GM21737 (cell line): ENCODE results near the gene GGA3.
A peak's percentile ranks its signal among the peaks of the same experiment; 100 is the strongest.
"Not testable (repeated sequence)": the region's sequence is repeated elsewhere in the genome, so short reads cannot be mapped to it uniquely, and the experiment has no call there.

Source experiments
- ATAC-seq: cut with Tn5 transposase; IDR thresholded peaks from one replicate; pipeline ENCODE4 v1.9.1; 2021; ENCODE audit warnings: mild to moderate bottlenecking, moderate library complexity; ENCODE audit not compliant: unreplicated experiment

The GGA3 gene

DNA sequence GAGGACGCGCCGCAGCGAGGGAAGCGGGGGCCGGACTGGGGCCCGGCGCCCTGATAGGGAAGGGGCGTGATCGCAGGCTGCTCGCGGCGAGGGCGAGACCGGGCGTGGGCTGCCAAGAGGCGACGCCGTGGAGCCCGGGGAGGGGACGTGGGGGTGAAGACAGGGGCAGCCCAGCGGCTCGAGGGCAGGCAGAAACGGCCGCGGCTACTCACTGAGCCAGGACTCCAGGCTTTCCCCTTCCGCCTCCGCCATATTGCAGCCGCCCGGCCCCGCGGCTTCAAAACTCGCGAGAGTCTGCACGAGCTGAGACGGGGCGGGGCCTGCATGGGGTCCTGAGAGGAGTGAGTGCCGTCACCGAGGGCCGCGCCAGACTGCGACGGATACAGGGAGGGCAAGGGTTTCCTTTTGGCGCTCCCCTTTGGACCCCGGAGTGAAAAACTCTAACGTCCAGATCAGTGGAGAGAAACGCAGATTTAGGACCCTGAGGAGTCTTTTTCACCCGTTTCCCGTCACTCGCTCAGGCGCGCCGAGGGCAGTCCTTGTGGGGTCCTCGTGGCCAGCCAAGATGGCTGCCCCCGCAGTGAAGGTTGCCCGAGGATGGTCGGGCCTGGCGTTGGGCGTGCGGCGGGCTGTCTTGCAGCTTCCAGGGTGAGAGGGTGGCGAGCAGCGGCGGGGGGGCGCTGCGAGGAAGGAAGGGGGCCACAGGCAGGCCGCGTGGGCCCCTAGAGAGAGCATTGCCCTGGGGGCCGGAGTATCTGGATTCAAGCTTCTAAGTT, at the start of gene GGA3, which contains the start of gene MRPS7:
Gene GGA3, minus strand, starts transcription at position 271 of the 776 bp plus-strand sequence. Its CDS starts 19 bp downstream, at position 252.
Gene MRPS7, plus strand, starts transcription at position 544 of the 776 bp plus-strand sequence. Its CDS starts 22 bp downstream, at position 566.
- ATAC-seq: peak; percentile 75

DNA sequence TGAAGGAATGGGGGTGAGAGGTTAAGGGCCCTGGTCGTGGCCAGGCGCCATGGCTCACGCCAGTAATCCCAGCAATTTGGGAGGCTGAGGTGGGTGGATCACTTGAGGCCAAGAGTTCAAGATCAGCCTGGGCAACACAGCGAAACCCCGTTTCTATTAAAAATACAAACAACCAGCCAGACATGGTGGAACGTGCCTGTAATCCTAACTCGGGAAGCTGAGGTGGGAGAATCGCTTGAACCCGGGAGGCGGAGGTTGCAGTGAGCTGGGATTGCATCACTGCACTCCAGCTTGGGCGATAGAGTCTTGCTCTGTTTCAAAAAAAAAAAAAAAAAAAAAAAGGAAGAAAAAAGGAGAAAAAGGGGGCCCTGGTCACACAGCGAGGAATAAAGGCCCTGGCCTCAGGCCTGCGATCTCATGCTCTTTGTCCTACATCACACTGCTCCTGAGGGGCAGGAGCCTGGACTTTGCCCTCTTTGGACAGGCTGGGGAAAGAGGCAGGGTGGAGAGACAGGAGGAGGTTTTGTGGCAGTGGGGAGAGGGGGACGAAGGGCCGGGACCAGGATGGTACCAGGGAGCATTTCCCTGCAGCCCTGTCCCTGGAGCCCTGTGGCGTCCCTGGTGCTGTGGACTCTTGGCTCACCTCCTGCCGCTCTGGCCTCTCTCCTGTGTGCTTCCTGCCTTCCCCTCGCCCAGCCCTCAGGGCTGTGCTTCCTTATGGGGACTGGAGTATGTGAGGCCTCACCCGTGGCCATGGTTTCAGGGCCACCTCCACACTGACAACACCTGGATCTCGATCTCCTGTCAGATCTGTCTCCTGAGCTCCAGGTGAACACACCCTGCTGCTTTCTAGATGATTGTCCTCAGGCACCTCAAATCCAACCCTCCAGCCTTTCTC, 47.6 kb upstream of the GGA3 start:
- ATAC-seq: no peak

DNA sequence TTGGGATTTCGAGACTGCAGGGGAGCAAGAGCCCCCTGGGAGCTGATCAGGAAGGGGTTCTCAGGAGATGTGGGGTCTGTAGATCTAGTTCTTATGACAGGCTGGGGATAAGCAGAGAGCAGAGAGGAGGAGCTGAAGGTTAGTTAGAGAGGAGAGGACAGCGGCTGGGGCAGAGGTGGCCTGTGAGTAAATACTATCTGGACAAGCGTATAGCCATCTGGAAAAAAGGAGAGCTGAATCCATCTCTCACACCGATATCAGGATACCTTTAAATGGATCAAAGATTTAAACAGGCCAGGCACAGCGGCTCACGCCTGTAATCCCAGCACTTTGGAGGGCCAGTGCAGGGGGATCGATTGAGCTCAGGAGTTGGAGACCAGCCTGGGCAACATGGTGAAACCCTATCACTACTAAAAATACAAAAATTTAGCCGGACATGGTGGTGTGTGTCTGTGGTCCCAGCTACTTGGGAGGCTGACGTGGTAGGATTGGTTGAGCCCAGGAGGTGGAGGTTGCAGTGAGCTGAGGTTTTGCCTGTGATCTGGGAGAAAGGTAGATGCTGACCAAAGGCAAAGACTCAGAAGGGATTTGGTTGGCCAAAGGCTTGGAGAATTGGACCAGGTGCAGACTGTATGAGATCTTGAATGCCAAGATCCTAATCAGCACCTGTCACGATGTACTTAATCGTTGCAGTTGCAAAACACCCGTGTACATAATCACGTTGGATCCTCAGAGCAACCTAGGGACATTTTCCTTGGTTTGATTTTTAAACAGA, 46.7 kb upstream of the GGA3 start:
- no peak for ATAC-seq

DNA sequence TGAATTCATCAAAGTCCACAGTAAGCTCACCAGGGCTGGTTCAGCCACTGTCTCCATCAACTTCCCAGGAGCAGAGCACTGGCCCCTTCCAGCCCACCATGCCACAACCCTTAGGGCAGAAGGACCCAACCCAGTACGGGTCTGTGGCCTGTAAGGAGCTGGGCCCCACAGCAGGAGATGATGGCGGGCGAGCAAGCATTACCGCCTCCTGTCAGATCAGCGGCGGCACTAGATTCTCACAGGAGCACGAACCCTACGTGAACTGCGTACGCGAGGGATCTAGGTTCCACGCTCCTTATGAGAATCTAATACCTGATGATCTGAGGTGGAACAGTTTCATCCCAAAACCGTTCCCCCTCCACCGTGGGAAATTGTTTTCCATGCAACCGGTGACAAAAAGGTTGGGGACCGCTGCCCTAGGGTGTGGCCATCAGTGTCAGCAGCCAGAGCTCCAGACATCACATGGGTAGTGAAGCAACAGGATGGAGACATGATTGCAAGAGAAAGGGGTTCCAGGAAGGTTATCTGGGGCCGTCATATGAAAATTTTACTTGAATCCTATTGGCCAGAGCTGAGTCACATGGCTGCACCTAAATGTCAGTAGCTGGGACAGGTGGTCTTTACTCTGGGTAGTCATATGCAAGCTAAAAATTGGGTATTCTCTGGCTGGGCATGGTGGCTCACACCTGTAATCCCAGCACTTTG, 40.2 kb upstream of the GGA3 start:
- no peak for ATAC-seq

GRCh38 chr17:75301049-75301448, 39.6 kb upstream of the GGA3 start:
- ATAC-seq: no peak

GRCh38 chr17:75300280-75300679, 38.9 kb upstream of the GGA3 start:
- no peak for ATAC-seq

- ATAC-seq: peak; percentile 63
Observed at GRCh38 chr17:75295201-75296158, 34.1 kb upstream of the GGA3 start.

DNA sequence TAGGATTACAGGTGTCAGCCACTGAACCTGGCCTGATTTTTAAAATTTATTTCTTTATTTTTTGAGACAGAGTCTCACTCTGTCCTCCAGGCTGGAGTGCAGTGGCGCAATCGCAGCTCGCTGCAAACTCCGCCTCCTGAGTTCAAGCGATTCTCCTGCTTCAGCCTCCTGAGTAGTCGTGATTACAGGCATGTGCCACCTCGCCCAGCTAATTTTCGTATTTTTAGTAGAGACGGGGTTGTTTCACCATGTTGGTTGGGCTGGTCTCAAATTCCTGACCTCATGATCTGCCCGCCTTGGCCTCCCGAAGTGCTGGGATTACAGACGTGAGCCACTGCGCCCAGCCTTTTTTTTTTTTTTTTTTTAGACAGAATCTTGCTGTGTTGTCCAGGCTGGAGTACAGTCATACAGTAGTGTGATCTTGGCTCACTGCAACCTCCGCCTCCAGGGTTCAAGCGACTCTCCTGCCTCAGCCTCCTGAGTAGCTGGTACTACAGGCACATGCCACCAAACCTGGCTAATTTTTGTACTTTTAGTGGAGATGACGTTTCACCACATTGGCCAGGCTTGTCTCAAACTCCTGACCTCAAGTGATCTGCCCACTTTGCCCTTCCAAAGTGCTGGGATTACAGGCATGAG, 31.5 kb upstream of the GGA3 start:
- ATAC-seq: not testable (repeated sequence)

DNA sequence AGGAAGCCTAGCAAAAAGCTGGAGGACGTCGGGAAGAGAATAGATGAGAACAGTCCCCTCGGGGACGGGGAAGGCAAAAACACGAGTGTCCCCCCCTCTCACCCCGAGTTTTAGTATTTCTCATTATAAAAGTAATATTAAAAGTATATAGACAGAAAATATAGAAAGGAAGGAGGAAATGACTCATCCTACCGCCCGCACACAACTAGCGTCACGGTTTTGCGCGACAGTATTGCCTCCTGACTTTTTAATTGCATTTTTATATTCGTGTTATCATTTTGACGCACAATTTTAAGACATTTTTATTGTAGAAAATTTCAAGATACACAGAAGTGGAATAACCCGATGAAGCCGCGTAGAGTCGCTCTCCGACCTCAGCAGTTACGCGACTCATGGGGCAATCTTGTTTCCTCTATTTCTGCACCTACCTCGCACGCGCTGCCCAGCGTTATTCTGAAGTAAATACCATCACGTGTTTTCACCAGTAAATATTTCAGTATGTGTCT, 28.5 kb upstream of the GGA3 start:
- peak; percentile 22 for ATAC-seq

DNA sequence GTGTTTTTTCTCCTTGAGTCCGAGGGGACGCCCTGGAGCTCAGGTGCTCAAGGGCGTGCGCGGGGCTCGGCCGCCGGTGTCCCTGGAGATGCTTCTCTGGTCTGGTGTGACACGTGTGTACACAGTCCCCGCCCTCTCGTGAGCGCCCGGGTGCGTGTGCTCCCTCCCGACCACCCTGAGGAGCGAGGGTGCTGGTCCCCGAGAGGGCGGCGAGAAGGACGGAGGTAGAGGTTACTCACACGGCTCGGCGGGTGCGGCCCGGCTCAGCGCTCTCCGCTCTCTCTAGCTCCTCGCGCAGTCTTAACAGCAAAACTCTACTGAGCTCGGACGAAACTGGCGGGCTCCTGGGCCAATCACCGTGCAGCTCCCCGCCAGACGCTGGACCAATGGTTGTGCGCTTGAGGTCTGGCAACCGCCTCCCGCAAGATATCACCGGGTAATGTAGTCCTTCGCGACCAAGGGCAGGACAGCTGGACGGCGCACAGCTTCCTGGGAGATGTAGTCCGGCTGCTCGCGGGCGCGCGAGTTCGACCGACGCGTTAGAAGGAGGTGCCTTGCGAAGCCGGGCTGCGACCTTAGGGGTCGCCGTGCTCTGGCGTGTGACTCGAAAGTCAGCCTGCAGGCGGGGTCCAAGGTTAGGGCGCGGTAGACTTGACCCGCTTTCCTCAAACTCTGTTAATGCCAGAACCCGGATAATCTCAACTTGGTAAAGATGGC, 27.9 kb upstream of the GGA3 start, which contains the start of gene SLC25A19:
Gene SLC25A19, minus strand, starts transcription at position 319 of the 717 bp plus-strand sequence. CDS start 2,669 bp downstream, outside the sequence.
- peak; percentile 88 for ATAC-seq

GRCh38 chr17:75288770-75289114, 27.3 kb upstream of the GGA3 start:
- ATAC-seq: no peak

DNA sequence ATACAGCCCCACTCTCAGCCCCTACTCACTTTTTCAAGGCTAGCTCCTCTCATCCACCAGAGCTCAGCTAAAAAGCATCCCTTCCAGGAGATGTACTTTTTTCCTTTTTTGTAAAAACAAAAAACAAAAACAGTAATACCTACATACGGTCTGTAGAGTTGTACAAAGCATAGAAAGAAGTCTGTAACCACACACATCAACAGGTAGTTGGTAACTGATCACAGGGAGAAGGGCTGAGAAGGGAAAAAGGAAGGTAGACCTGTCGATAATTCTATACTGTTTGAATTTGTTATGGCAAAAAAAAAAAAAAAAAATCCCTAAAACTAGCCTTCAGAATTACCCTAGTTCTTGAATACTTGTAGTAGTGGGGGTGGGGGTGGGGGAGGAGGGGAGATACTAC, 27.0 kb upstream of the GGA3 start:
- ATAC-seq: no peak

DNA sequence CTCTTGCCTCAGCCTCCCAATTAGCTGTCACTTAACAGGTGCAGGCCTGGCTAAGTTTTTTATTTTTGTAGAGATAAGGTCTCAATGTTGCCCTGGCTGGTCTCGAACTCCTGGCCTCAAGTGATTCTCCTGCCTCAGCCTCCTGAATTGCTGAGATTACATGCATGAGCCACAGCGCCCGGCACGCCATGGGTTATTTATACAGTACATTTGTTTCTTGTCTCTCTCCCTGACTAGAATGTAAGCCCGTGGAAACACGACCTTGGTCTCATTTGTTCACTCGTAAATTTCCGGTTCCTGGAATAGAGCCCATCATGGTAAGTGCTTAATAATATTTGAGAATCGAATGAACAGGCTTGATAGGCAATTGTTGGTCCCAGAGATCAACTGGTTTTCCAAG, 25.8 kb upstream of the GGA3 start:
- ATAC-seq: no peak

GRCh38 chr17:75285123-75285522, 23.7 kb upstream of the GGA3 start:
- ATAC-seq: no peak

- not testable (repeated sequence) for ATAC-seq
Observed at GRCh38 chr17:75280189-75280588, 18.8 kb upstream of the GGA3 start.

DNA sequence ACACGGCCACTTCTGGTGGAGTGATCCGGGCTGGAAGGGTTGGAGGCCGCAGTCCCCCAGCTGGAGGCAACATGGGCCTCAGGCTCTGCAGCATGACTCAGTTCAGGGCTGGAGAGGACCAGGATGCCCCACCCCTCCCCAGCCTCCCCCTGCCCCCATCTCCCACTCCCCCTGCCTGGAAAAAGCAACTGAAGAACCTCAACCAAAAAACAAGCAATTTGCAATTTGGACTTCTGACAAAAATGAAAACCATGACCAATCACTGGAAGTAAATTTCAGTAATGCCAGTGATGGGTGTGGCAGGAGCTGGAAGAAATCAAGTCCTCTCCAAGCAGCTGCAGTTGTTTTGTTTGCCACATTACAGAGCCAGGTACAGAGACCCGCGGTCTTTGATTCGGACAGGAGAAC, 16.3 kb upstream of the GGA3 start:
- ATAC-seq: no peak

DNA sequence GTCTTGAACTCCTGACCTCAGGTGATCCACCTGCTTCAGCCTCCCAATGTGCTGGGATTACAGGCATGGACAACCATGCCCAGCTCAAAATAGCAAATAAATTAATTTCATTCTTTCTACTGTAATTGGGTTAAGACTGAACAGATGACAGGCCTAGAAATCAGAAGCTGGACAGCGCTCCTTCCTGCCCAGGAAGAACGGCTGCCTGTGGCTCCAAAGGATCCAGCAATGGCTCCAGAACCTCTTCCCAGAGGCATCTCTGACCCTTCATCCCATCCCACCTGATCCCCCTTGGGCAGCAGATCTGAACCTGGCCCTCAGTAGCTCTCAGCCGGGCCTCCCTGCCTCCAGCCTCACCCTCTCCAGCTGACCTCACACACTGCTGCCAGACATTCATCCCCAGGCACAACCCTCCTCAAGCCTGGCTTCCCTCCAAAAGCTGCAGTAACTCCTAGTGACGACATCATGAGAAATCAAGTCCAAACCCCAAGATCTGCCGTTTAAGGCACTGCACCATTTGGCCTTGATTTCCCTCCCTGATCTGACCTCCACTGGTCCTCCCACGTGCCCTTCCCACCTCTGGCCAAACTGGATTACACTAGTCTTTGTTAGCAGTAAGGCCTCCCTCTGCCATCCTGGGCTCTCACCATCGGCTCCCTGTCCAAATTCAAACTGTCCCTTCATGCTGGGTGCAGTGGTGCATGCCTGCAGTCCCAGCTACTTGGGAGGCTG, 12.7 kb upstream of the GGA3 start:
- no peak for ATAC-seq
